CD4-positive, alpha-beta T cell (primary cell): ENCODE results near the gene PDCD6IP. TPM values are rescaled to one million over a fixed set of nuclear protein-coding genes. Genes with fewer than 3 reads are reported as not detected.

Experiments
- ATAC-seq: fragments of 200-7000 bp; cut with Tn5 transposase; one replicate; pipeline ENCODE4 v1.10.0; 2022; ENCODE audit warnings: mild to moderate bottlenecking; ENCODE audit not compliant: poor library complexity
- CTCF ChIA-PET: fragments of 350-600 bp; sonication (Branson Sonifier 250); formaldehyde crosslinking; loops from one replicate; lab custom pipeline; 2021; ENCODE audit warnings: antibody characterized with exemption, inconsistent platforms; lab: Charles Lee
- POLR2A ChIA-PET: fragments of 350-600 bp; sonication (Branson Sonifier 250); formaldehyde crosslinking; loops from one replicate; lab custom pipeline; 2021; ENCODE audit warnings: antibody characterized with exemption, inconsistent platforms; lab: Charles Lee
- DNase-seq, 14 experiments: peaks; one replicate each; pipeline ENCODE4 v3.0.0-alpha.2; 2013 to 2020; ENCODE audit warnings: mixed read lengths in 2 of 14
- H3K27ac ChIP-seq, 2 donors: one replicate each; pipeline versions ENCODE4 v1.5.1 to v1.7.0; 2013; ENCODE audit warnings: low read length in 2 of 2, low read depth in 1 of 2, mild to moderate bottlenecking in 1 of 2
- H3K27me3 ChIP-seq, 2 experiments: 1 replicate in 1 of 2; 2 replicates in 1 of 2; pipeline versions ENCODE4 v1.6.1 to v1.7.0; 2013; ENCODE audit warnings: low read length in 2 of 2, control low read depth in 1 of 2, mild to moderate bottlenecking in 1 of 2, moderate library complexity in 1 of 2; ENCODE audit not compliant: insufficient read depth in 2 of 2, control insufficient read depth in 1 of 2
- H3K36me3 ChIP-seq: one replicate; pipeline ENCODE4 v1.6.1; 2013; ENCODE audit warnings: low read length, control low read depth; ENCODE audit not compliant: insufficient read depth
- H3K4me1 ChIP-seq: one replicate; pipeline ENCODE4 v1.6.1; 2013; ENCODE audit warnings: low read length, control low read depth; ENCODE audit not compliant: insufficient read depth
- H3K4me3 ChIP-seq: one replicate; pipeline ENCODE4 v1.5.1; 2013; ENCODE audit warnings: mild to moderate bottlenecking, low read length, moderate library complexity
- H3K9me3 ChIP-seq, 2 experiments: 1 replicate in 1 of 2; 2 replicates in 1 of 2; pipeline versions ENCODE4 v1.6.1 to v1.7.0; 2013; ENCODE audit warnings: low read length in 2 of 2, mild to moderate bottlenecking in 2 of 2, control low read depth in 1 of 2, moderate library complexity in 1 of 2; ENCODE audit not compliant: control insufficient read depth in 1 of 2, insufficient read depth in 1 of 2
- H3K27ac Mint-ChIP-seq: one replicate; pipeline ENCODE4 v1.8.0; 2020; ENCODE audit warnings: mixed read lengths
- H3K27me3 Mint-ChIP-seq: one replicate; pipeline ENCODE4 v1.8.0; 2021; ENCODE audit warnings: mixed read lengths
- H3K36me3 Mint-ChIP-seq: one replicate; pipeline ENCODE4 v1.8.0; 2021; ENCODE audit warnings: low read depth, mixed read lengths
- H3K4me1 Mint-ChIP-seq: one replicate; pipeline ENCODE4 v1.8.0; 2021; ENCODE audit warnings: low read depth, mixed read lengths
- H3K4me3 Mint-ChIP-seq: one replicate; pipeline ENCODE4 v1.8.0; 2020; ENCODE audit warnings: mild to moderate bottlenecking, mixed read lengths
- H3K9me3 Mint-ChIP-seq: one replicate; pipeline ENCODE4 v1.8.0; 2020; ENCODE audit warnings: mixed read lengths
- intact Hi-C, 2 experiments: fragments of 100-400 bp; cut with DNase I in 1 of 2; cut with micrococcal nuclease in 1 of 2; formaldehyde crosslinking; loops; one replicate each; pipeline versions ENCODE4 v1.15.1 to v1.9.0; 2023 to 2025; cut with DNase I, micrococcal nuclease
- total RNA-seq, 174 experiments: library from RNA in 2 of 174; stranded (reverse) in 2 of 174; gene quantifications; one replicate each; pipeline ENCODE4 v1.2.3 and lab custom pipeline; 2021 to 2026
- TF ChIP-seq, protein P1 (sequence below): fragments of 200-600 bp; IDR thresholded peaks from one replicate; pipeline ENCODE4 v1.8.0; 2022; ENCODE audit warnings: antibody characterized with exemption, mild to moderate bottlenecking

PDCD6IP gene
- total RNA-seq, 2 experiments from 2014 or later: 109 to 112 TPM

DNA sequence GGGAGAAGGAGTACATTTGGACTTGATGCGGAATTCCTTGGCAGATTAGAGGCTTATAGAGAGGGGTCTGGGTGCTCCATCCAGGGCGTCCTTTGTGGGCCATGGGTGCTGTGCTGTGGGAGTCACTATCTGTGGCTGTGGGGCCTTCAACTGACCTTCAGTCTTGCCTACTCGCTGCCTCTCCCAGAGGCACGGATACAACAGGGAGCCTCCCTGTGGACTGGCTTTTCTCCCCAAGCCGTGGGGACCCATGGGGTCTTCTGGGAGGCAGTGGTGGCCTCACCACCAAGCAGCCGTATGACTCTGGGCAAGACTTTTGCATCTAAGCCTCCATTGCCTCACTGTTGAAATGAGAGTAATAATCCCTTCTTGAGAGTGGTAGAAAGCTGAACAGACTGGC lies 83.9 kb downstream of the PDCD6IP start:
- Histone ChIP-seq H3K27me3 (no peaks in the 10 kb centered on the region), H3K4me1 (peaks cover 4% of the 10 kb centered on the region), H3K36me3 (no peaks in the 10 kb centered on the region), H3K9me3 (no peaks in the 10 kb centered on the region), H3K27ac (no peak overlapping the region), H3K4me3 (no peak overlapping the region)
- H3K27ac Mint-ChIP-seq: no peak overlapping the region
- no peak overlapping the region for H3K4me3 Mint-ChIP-seq
- CTCF ChIA-PET: interaction anchor here (1.5 to 1.6 kb wide), 2 partner anchors 8 to 78 kb away, joined by 4 read pairs; no protein-coding TSS in a partner anchor
- H3K9me3 Mint-ChIP-seq: no peaks in the 10 kb centered on the region
- intact Hi-C loops: loop anchor here in 1 of 2 experiments (2.0 kb wide), 1 partner anchor 803 kb away; no protein-coding TSS in a partner anchor
- TF ChIP-seq, protein P1, sequence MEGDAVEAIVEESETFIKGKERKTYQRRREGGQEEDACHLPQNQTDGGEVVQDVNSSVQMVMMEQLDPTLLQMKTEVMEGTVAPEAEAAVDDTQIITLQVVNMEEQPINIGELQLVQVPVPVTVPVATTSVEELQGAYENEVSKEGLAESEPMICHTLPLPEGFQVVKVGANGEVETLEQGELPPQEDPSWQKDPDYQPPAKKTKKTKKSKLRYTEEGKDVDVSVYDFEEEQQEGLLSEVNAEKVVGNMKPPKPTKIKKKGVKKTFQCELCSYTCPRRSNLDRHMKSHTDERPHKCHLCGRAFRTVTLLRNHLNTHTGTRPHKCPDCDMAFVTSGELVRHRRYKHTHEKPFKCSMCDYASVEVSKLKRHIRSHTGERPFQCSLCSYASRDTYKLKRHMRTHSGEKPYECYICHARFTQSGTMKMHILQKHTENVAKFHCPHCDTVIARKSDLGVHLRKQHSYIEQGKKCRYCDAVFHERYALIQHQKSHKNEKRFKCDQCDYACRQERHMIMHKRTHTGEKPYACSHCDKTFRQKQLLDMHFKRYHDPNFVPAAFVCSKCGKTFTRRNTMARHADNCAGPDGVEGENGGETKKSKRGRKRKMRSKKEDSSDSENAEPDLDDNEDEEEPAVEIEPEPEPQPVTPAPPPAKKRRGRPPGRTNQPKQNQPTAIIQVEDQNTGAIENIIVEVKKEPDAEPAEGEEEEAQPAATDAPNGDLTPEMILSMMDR: no peak
- POLR2A ChIA-PET: no interaction called here
- H3K4me1 Mint-ChIP-seq: peaks cover 5% of the 10 kb centered on the region
- ATAC-seq (no peak), DNase-seq (no peak)
- no peaks in the 10 kb centered on the region for H3K36me3 Mint-ChIP-seq
- peaks cover 3% of the 10 kb centered on the region for H3K27me3 Mint-ChIP-seq

DNA sequence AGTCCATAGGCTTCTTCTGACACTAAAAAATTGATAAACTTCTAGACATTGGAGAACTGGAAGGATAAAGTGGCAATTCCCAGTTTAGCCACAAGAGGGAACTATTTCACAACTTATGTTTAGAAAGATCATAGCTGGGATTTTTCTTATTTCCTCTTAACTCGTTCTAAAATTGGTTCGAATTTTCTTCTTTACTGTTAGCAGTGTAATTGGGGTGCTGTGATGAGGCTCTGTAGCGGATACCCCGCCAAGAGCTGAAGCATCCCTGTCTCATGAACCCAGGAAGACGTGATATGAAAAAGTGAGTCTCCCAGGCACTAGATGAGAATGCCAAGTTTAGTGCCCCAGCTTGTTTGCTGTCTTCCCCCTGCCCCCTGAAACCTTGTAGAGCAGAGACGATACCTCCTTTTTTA lies 85.1 kb downstream of the PDCD6IP start:
- no peaks in the 10 kb centered on the region for H3K27me3 ChIP-seq
- H3K4me1 ChIP-seq: peaks cover 4% of the 10 kb centered on the region
- ATAC-seq (peak; percentile 26), DNase-seq (peak in 5 of 14 experiments; percentile 11 to 69 (median 50))
- peaks cover 3% of the 10 kb centered on the region for H3K27me3 Mint-ChIP-seq
- H3K4me3 Mint-ChIP-seq: no peak overlapping the region
- no peaks in the 10 kb centered on the region for H3K36me3 Mint-ChIP-seq
- intact Hi-C loops: loop anchor here in 1 of 2 experiments (2.0 kb wide), 1 partner anchor 801 kb away; no protein-coding TSS in a partner anchor
- peaks cover 5% of the 10 kb centered on the region for H3K4me1 Mint-ChIP-seq
- no peak overlapping the region for H3K27ac Mint-ChIP-seq
- H3K36me3 ChIP-seq: no peaks in the 10 kb centered on the region
- TF ChIP-seq, protein P1: peak; percentile 94
- CTCF ChIA-PET: interaction anchor here (0.6 to 1.6 kb wide), 8 partner anchors 9 to 800 kb away, joined by 3 to 6 read pairs (median 4); no protein-coding TSS in a partner anchor
- H3K9me3 Mint-ChIP-seq: no peaks in the 10 kb centered on the region
- POLR2A ChIA-PET: interaction anchor here (0.6 kb wide), 1 partner anchor 24 kb away, joined by 3 read pairs; no protein-coding TSS in a partner anchor
- H3K4me3 ChIP-seq: no peak overlapping the region
- no peak overlapping the region for H3K27ac ChIP-seq
- H3K9me3 ChIP-seq: no peaks in the 10 kb centered on the region

DNA sequence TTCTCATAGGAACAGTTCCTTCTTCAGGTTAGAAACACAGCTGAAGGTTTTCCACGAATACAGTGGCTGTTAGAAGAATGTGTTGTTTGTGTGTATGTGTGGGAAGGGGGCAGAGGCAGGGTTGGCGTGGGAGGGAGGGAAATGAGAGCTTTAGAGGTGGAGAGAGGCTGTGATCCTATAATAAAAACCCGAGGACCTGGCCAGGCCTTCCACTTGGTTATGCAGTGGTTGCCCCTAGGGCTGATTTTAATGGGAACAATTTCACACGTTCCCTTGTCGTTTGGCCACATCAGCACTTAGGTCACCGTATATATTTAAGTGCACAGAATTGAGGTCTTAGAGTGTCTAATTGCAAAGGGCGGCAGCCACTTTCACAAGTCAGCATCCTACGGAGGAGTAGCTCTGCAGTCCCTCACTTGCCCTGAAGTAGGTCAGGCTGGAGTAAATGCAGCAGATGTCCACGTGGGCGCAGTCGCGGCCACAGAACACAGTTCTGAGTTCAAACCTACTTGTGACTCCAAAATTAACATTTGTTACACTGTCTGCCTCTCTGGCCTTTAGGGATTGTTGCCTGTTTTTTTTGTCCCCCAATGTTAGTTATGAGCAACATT lies 85.6 kb downstream of the PDCD6IP start:
- POLR2A ChIA-PET: no interaction called here
- H3K4me1 Mint-ChIP-seq: peaks cover 5% of the 10 kb centered on the region
- DNase-seq: no peak

More for the DNA sequence above, 85.6 kb downstream of the PDCD6IP start:
- Mint-ChIP-seq H3K27me3 (peaks cover 3% of the 10 kb centered on the region), H3K9me3 (no peaks in the 10 kb centered on the region), H3K36me3 (no peaks in the 10 kb centered on the region), H3K4me3 (no peak overlapping the region), H3K27ac (no peak overlapping the region)
- TF ChIP-seq, protein P1: no peak
- no peaks in the 10 kb centered on the region for H3K36me3 ChIP-seq
- H3K27ac ChIP-seq: no peak overlapping the region
- no peaks in the 10 kb centered on the region for H3K27me3 ChIP-seq
- H3K4me3 ChIP-seq: no peak overlapping the region
- H3K9me3 ChIP-seq: no peaks in the 10 kb centered on the region
- H3K4me1 ChIP-seq: peaks cover 4% of the 10 kb centered on the region
- intact Hi-C loops: loop anchor here in 1 of 2 experiments (2.0 kb wide), 1 partner anchor 801 kb away; no protein-coding TSS in a partner anchor
- no peak for ATAC-seq
- CTCF ChIA-PET: interaction anchor here (1.0 to 1.6 kb wide), 7 partner anchors 9 to 800 kb away, joined by 3 to 6 read pairs (median 4); no protein-coding TSS in a partner anchor
